GM19463 (cell line): ENCODE results near the gene OR1F1.

Source experiments
- ATAC-seq: cut with Tn5 transposase; IDR thresholded peaks from one replicate; pipeline ENCODE4 v1.9.1; 2021; ENCODE audit warnings: mild to moderate bottlenecking, moderate library complexity; ENCODE audit not compliant: unreplicated experiment

The OR1F1 gene

GRCh38 chr16:3243882-3244281 is 55.9 kb downstream of the OR1F1 start:
- ATAC-seq: no peak

DNA sequence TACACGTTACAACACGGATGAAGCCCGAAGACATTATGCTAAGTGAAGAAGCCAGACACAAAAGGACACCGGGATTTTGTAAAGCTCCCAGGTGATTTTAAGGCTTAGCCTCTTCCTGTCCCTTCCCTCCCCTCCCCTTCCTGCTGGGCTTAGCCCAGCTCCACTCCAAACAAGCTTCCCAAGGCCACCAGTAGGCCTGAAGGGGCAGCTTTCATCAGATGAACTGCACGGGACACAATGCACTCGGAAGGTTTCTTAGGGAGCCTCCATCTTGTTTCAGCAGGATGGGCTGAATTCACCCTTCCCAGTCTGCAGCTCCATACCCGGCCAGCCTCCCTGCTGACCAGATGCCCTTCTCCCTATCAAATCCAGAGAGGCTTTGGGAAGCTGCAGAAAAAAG is 58.0 kb downstream of the OR1F1 start:
- no peak for ATAC-seq

- no peak for ATAC-seq
Observed at GRCh38 chr16:3246876-3247275, 58.9 kb downstream of the OR1F1 start.

DNA sequence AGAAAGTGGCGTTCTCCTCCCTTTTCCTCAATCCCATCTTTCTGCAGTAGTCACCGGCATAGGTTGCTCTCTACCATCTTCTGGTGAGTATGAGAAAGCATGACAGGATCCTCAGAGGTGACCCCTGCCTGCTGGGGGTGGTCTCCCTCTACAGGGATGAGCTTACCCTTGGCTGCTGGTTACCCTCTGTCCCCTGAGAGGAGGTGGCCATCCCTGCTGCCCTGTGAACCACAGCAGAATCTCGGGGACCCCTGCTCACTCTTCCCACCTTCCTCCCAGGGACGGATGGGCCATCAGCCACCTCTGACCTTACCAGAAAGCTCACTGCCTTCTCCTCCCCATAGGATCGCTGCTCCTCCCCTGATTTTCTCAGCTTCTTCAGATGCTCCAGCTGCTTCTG is 60.6 kb downstream of the OR1F1 start:
- ATAC-seq: no peak

DNA sequence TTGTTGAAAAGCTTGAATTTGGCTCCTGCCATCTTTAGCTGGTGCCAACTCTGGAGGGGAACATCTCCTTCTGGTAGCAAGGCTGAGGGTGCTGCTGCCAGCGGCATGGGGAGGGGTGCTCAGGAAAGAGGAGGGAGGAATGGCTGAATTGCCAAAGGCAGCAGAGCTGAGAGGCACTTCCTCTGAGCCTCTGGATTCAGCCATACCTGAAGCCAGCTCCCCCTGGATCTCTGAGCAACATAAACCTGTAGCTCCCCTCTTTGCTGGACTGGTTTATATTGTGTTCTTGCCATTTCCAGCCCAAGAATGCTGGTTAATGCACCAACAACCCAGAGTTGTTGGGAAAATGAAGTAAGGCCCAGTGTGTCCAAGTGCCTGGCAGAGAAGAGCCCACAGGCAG is 61.0 kb downstream of the OR1F1 start:
- ATAC-seq: no peak

- ATAC-seq: no peak
Observed at GRCh38 chr16:3249451-3249850, 61.4 kb downstream of the OR1F1 start.

DNA sequence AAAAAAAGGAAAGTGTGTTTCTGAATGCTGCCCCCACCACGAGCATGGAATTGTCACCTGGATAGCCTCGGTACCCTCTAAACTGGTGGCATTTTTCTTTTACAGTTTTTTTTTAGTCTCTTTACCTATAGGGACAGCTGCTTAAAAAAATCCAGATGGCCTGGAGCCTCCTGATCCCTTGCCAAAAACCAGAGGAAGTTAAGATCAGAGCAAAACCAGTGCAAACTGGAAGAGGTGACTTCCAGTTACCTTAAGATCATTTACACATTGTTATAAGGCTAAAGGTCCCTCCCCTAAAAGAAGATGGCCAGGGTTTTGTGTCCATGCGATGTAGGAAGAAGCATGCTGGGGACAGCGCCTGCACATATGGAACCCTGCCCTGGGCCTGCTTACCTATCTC is 65.0 kb downstream of the OR1F1 start:
- no peak for ATAC-seq

DNA sequence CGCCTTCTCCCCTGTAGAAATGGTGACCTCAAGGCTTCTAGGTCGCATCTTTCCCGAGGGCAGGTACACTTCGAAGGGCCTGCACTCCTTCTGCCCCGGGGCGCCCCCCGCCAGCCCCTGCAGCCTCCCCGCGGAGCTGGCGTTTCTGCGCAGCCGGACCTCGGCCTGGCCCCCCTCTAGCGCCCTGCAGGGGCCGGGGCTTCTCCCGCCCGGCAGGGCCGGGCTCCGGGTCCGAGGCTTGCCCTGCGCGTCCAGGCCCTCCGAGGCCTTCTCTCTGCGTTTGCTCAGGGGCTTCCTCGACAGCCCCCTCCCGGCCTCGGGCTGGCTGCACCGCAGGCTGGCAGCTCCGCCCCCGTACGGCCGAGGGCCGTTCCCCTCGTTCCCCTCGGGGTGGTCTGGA is 66.3 kb downstream of the OR1F1 start:
- no peak for ATAC-seq
